ENCODE data around the gene MICAL3. TPM values are rescaled to one million over a fixed set of nuclear protein-coding genes. Genes with fewer than 3 reads are reported as not detected.

MICAL3 gene
- polyA plus RNA-seq, 1 of the 3 experiments (the other 2 are of a cell fraction) = 83.1 TPM

DNA sequence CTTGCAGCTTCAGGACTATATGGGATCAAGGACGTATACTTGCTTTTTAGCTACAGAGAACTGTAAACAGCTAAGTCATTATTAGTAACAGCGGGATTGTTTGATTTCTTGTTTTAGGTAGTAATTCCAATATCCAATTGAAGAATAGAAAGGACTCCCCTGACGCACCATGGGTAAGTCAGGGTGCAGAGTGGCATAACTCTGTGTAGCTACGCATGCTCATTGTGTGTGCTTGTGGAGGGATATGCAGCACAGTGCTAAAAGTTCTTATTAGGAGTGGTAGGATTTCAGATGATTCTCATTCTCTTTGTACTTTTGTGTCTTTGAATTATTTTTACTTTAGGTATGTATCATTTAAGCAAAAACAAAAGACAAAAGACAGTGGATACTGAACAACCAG is 45.7 kb upstream of the MICAL3 start:
- 95% methylated on average over 4 of the region's 4 CpGs for WGBS (ENCODE audit: low lambda C conversion rate)
- ChIA-PET CTCF (interaction anchor here (0.7 to 2.5 kb wide), 7 partner anchors 14 to 327 kb away, joined by 3 to 16 read pairs (median 3); no protein-coding TSS in a partner anchor), POLR2A (no interaction called here)

DNA sequence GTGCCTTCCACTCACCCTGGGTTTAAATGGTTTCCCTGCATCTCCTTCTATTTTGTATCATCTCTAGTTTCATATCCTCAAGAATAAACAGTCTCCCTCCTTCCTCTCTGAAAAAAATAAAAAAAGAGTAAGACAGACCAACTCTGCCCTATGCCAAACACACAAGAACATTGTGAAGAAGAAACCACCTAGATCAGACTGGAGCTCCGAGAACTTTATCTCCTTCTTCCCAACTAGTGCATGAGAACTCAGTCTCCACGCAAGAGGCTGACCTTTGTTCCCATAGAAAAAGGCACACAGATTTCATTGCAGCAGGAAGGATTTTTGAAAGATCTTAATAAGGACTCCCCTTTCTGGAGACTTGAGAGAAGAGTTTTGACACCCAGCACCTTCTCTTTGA is 44.7 kb upstream of the MICAL3 start:
- Histone ChIP-seq H3K4me1 (ENCODE audit: control insufficient read depth in 1 of 2, insufficient read depth in 2 of 2, low read depth in 1 of 2, low read length in 1 of 2) (no peaks in the 10 kb centered on the region; a peak in 1 of 4 replicates), H2AFZ (ENCODE audit: low read depth) (no peak overlapping the region), H3K4me3 (ENCODE audit: low read depth in 2 of 2, low read length in 1 of 2) (no peak overlapping the region), H3K9ac (no peak overlapping the region), H3K9me3 (no peaks in the 10 kb centered on the region), H3K27me3 (ENCODE audit: insufficient read depth) (no peaks in the 10 kb centered on the region), H3K9me2 (no peaks in the 10 kb centered on the region), H4K20me1 (ENCODE audit: insufficient read depth) (no peaks in the 10 kb centered on the region), H3K36me3 (replicated peaks in 1 of 2; ENCODE audit: control insufficient read depth in 1 of 2, insufficient read depth in 2 of 2, low read length in 1 of 2) (no peaks in the 10 kb centered on the region), H3F3A (replicated peaks; ENCODE audit: insufficient read depth) (no peaks in the 10 kb centered on the region), H3K27ac (ENCODE audit: low read depth in 2 of 2, low read length in 1 of 2) (no peak overlapping the region), H3K4me2 (no peak overlapping the region), H3K79me2 (ENCODE audit: insufficient read depth) (no peaks in the 10 kb centered on the region)
- DNase-seq = no peak
- TF ChIP-seq ELF1 (IDR thresholded peaks at IDR 0.05) (no peak), FOXM1 (IDR thresholded peaks at IDR 0.05; ENCODE audit: low read depth) (no peak), SIN3A (IDR thresholded peaks at IDR 0.05; ENCODE audit: borderline replicate concordance, low read depth, low read length) (no peak), YY1 (IDR thresholded peaks at IDR 0.05; ENCODE audit: low read depth) (no peak), TCF12 (IDR thresholded peaks at IDR 0.05) (no peak), FOSL2 (IDR thresholded peaks at IDR 0.05; ENCODE audit: borderline replicate concordance, low read depth) (no peak), RXRA (IDR thresholded peaks at IDR 0.05; ENCODE audit: borderline replicate concordance, low read depth) (no peak), EP300 (IDR thresholded peaks at IDR 0.05; ENCODE audit: borderline replicate concordance in 1 of 2, low read depth in 1 of 2, low read length in 1 of 2) (no peak), TEAD4 (IDR thresholded peaks at IDR 0.05; ENCODE audit: borderline replicate concordance, insufficient read depth) (no peak), MEF2A (IDR thresholded peaks at IDR 0.05; ENCODE audit: borderline replicate concordance, low read depth) (no peak), RAD21 (IDR thresholded peaks at IDR 0.05; ENCODE audit: low read length) (no peak), NFIC (IDR thresholded peaks at IDR 0.05; ENCODE audit: borderline replicate concordance) (no peak), POLR2AphosphoS5 (IDR thresholded peaks at IDR 0.05; ENCODE audit: low read depth, low read length) (no peak), SMC3 (IDR thresholded peaks at IDR 0.05; ENCODE audit: low read depth, low read length) (no peak)
- TF ChIP-seq, protein P1, sequence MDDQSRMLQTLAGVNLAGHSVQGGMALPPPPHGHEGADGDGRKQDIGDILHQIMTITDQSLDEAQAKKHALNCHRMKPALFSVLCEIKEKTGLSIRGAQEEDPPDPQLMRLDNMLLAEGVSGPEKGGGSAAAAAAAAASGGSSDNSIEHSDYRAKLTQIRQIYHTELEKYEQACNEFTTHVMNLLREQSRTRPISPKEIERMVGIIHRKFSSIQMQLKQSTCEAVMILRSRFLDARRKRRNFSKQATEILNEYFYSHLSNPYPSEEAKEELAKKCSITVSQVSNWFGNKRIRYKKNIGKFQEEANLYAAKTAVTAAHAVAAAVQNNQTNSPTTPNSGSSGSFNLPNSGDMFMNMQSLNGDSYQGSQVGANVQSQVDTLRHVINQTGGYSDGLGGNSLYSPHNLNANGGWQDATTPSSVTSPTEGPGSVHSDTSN (IDR thresholded peaks at IDR 0.05) = no peak
- TF ChIP-seq, protein P2, sequence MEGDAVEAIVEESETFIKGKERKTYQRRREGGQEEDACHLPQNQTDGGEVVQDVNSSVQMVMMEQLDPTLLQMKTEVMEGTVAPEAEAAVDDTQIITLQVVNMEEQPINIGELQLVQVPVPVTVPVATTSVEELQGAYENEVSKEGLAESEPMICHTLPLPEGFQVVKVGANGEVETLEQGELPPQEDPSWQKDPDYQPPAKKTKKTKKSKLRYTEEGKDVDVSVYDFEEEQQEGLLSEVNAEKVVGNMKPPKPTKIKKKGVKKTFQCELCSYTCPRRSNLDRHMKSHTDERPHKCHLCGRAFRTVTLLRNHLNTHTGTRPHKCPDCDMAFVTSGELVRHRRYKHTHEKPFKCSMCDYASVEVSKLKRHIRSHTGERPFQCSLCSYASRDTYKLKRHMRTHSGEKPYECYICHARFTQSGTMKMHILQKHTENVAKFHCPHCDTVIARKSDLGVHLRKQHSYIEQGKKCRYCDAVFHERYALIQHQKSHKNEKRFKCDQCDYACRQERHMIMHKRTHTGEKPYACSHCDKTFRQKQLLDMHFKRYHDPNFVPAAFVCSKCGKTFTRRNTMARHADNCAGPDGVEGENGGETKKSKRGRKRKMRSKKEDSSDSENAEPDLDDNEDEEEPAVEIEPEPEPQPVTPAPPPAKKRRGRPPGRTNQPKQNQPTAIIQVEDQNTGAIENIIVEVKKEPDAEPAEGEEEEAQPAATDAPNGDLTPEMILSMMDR (IDR thresholded peaks at IDR 0.05) = no peak
- TF ChIP-seq, protein P3, sequence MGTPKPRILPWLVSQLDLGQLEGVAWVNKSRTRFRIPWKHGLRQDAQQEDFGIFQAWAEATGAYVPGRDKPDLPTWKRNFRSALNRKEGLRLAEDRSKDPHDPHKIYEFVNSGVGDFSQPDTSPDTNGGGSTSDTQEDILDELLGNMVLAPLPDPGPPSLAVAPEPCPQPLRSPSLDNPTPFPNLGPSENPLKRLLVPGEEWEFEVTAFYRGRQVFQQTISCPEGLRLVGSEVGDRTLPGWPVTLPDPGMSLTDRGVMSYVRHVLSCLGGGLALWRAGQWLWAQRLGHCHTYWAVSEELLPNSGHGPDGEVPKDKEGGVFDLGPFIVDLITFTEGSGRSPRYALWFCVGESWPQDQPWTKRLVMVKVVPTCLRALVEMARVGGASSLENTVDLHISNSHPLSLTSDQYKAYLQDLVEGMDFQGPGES (IDR thresholded peaks at IDR 0.05; ENCODE audit: low read depth, low read length) = no peak
- ChIA-PET CTCF (interaction anchor here (1.0 to 2.5 kb wide), 4 partner anchors 44 to 326 kb away, joined by 3 to 16 read pairs (median 6); partner anchors contain the start of gene MICAL3), POLR2A (no interaction called here)
- WGBS (ENCODE audit: low lambda C conversion rate) = 90% methylated on average over 2 of the region's 2 CpGs

More for the DNA sequence above, 45.7 kb upstream of the MICAL3 start:
- Histone ChIP-seq H3K9ac (no peak overlapping the region), H3K9me2 (no peaks in the 10 kb centered on the region), H3K27me3 (ENCODE audit: insufficient read depth) (no peaks in the 10 kb centered on the region), H3K79me2 (ENCODE audit: insufficient read depth) (no peaks in the 10 kb centered on the region), H3F3A (replicated peaks; ENCODE audit: insufficient read depth) (no peaks in the 10 kb centered on the region), H4K20me1 (ENCODE audit: insufficient read depth) (no peaks in the 10 kb centered on the region), H3K36me3 (replicated peaks in 1 of 2; ENCODE audit: control insufficient read depth in 1 of 2, insufficient read depth in 2 of 2, low read length in 1 of 2) (no peaks in the 10 kb centered on the region), H3K27ac (ENCODE audit: low read depth in 2 of 2, low read length in 1 of 2) (no peak overlapping the region), H3K4me1 (ENCODE audit: control insufficient read depth in 1 of 2, insufficient read depth in 2 of 2, low read depth in 1 of 2, low read length in 1 of 2) (no peaks in the 10 kb centered on the region; a peak in 1 of 4 replicates), H3K4me2 (no peak overlapping the region), H2AFZ (ENCODE audit: low read depth) (no peak overlapping the region), H3K9me3 (no peaks in the 10 kb centered on the region), H3K4me3 (ENCODE audit: low read depth in 2 of 2, low read length in 1 of 2) (no peak overlapping the region)
- DNase-seq = no peak
- no peak for TF ChIP-seq JUND (IDR thresholded peaks at IDR 0.05)
- TF ChIP-seq MEF2A (IDR thresholded peaks at IDR 0.05; ENCODE audit: borderline replicate concordance, low read depth) = no peak
